Measurements from ENCODE around the gene IL1A. TPM values are rescaled to one million over a fixed set of nuclear protein-coding genes. Genes with fewer than 3 reads are reported as not detected.

Gene IL1A
- total and polyA plus RNA-seq, 10 of the 15 experiments (the other 5 are each of a cell fraction or from before 2014, with no cell fraction given), result 0.10 to 8.7 (median 6.9) TPM

DNA sequence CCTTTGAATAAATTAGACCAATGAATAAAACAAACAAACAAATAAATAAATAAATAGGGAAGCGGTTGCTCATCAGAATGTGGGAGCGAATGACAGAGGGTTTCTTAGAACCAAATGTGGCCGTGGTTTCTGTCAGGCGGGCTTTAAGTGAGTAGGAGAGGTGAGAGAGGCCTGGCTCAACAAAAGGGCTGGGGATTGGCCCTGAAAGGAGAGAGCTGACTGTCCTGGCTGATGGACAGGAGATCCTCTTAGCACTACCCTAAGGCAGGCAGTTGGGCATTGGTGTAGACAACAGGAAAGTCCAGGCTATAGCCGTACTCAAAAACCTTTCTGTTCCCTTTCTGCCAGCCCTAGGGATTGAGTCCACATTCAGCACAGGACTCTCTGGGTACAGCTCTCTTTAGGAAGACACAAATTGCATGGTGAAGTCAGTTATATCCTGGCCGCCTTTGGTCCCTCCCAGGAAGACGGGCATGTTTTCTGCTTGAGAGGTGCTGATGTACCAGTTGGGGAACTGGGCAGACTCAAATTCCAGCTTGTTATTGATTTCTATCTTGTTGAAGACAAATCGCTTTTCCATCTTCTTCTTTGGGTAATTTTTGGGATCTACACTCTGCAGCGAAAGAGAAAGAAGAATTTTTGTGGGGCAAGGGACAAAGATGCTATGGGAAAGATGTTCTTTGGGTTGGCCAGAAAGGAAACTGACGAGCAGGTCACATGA is 45.8 kb upstream of the IL1A start:
- Histone ChIP-seq H3K27ac (ENCODE audit: control insufficient read depth, insufficient read depth) (no peak overlapping the region), H3K4me2 (ENCODE audit: control insufficient read depth, insufficient read depth) (no peak overlapping the region), H3K9ac (ENCODE audit: control insufficient read depth, insufficient read depth, low read length) (no peak overlapping the region), H3K36me3 (ENCODE audit: control insufficient read depth in 2 of 2, insufficient read depth in 2 of 2, low read length in 1 of 2) (no peaks in the 10 kb centered on the region), H3K4me3 (no peak overlapping the region), H3K4me1 (ENCODE audit: control insufficient read depth, insufficient read depth, low read length) (peaks cover 9% of the 10 kb centered on the region), H3K79me2 (ENCODE audit: control insufficient read depth, insufficient read depth, low read length) (no peaks in the 10 kb centered on the region), H2AFZ (ENCODE audit: control insufficient read depth, low read depth, low read length) (no peak overlapping the region), H3K9me3 (replicated peaks; ENCODE audit: control insufficient read depth, insufficient read depth, low read length) (no peaks in the 10 kb centered on the region; the same call in 2 of the 3 replicates), H4K20me1 (ENCODE audit: control insufficient read depth, insufficient read depth) (no peaks in the 10 kb centered on the region), H3K27me3 (replicated peaks in 1 of 2; ENCODE audit: control insufficient read depth in 2 of 2, insufficient read depth in 2 of 2, low read length in 1 of 2) (no peaks in the 10 kb centered on the region)
- ChIA-PET RAD21 (ENCODE audit: unreplicated experiment) (interaction anchor here (0.8 to 2.1 kb wide), 5 partner anchors 8 to 112 kb away, joined by 3 to 6 read pairs (median 3); no protein-coding TSS in a partner anchor), POLR2A (interaction anchor here (0.6 kb wide), 1 partner anchor 905 kb away, joined by 4 read pairs; no protein-coding TSS in a partner anchor), CTCF (interaction anchor here (1.2 to 2.2 kb wide), 4 partner anchors 13 to 80 kb away, joined by 3 to 7 read pairs (median 5); no protein-coding TSS in a partner anchor), SMC1A (ENCODE audit: uncharacterized antibody, unreplicated experiment) (interaction anchor here (0.7 to 3.9 kb wide), 7 partner anchors 8 to 81 kb away, joined by 3 to 21 read pairs (median 4); no protein-coding TSS in a partner anchor)
- ATAC-seq (no peak), DNase-seq (ENCODE audit: low read depth, low spot score) (no peak), FAIRE-seq (no peak)
- 77% methylated on average over 10 of the region's 10 CpGs for WGBS (ENCODE audit: insufficient coverage, insufficient replicate concordance, low lambda C conversion rate, missing lambda C conversion rate)
- intact Hi-C loops (cut with micrococcal nuclease; ENCODE audit: unreplicated experiment) (no loop called here), in situ Hi-C loops (cut with MboI) (no loop called here)
- TF ChIP-seq ZNF384 (IDR thresholded peaks at IDR 0.05; ENCODE audit: borderline replicate concordance, low read depth, low read length) (no peak), CBX3 (IDR thresholded peaks at IDR 0.05; ENCODE audit: borderline replicate concordance, low read depth) (no peak)
- TF ChIP-seq, protein P1, sequence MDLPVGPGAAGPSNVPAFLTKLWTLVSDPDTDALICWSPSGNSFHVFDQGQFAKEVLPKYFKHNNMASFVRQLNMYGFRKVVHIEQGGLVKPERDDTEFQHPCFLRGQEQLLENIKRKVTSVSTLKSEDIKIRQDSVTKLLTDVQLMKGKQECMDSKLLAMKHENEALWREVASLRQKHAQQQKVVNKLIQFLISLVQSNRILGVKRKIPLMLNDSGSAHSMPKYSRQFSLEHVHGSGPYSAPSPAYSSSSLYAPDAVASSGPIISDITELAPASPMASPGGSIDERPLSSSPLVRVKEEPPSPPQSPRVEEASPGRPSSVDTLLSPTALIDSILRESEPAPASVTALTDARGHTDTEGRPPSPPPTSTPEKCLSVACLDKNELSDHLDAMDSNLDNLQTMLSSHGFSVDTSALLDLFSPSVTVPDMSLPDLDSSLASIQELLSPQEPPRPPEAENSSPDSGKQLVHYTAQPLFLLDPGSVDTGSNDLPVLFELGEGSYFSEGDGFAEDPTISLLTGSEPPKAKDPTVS (IDR thresholded peaks at IDR 0.05; ENCODE audit: low read depth, low read length), result no peak
- no TSS peak for BruUV-seq (replicated peaks)

Measured in GM12878 (cell line).